Right renal cortex interstitium (tissue), 3 donors: ENCODE data around the gene SIRPA. TPM values are rescaled to one million over a fixed set of nuclear protein-coding genes. Genes with fewer than 3 reads are reported as not detected.

Source experiments
- DNase-seq, 3 donors: peaks; one replicate each; pipeline ENCODE4 v3.0.0-alpha.2; 2013; ENCODE audit warnings: low read depth in 3 of 3, low spot score in 2 of 3
- polyA plus RNA-seq, 3 donors: library from polyadenylated mRNA; unstranded; fragments of 120-200 nt; gene quantifications; one replicate each; pipeline ENCODE4 v1.2.1, GENCODE V29; 2013; ENCODE audit not compliant: insufficient read length in 3 of 3

The SIRPA gene
- polyA plus RNA-seq, 3 donors: 24.6 to 26.2 (median 25.7) TPM

GRCh38 chr20:1868856-1869255, 26.4 kb upstream of the SIRPA start:
- DNase-seq: no peak

GRCh38 chr20:1870323-1870722, 24.9 kb upstream of the SIRPA start:
- no peak for DNase-seq

- no peak for DNase-seq
These were observed 24.2 kb upstream of the SIRPA start for GRCh38 chr20:1870792-1871550.

GRCh38 chr20:1871807-1872458, 23.3 kb upstream of the SIRPA start:
- no peak for DNase-seq

- no peak for DNase-seq
These were observed 22.6 kb upstream of the SIRPA start for GRCh38 chr20:1872459-1873097.

GRCh38 chr20:1874450-1875182, 20.6 kb upstream of the SIRPA start:
- no peak for DNase-seq

GRCh38 chr20:1875183-1875554, 20.0 kb upstream of the SIRPA start:
- DNase-seq: no peak

- DNase-seq: no peak
These were observed 19.4 kb upstream of the SIRPA start for GRCh38 chr20:1875762-1876161.

GRCh38 chr20:1876217-1876921, 18.8 kb upstream of the SIRPA start:
- DNase-seq: no peak

- no peak for DNase-seq
These were observed 18.1 kb upstream of the SIRPA start for GRCh38 chr20:1876975-1877608.

- DNase-seq: no peak
These were observed 17.5 kb upstream of the SIRPA start for GRCh38 chr20:1877609-1878200.

GRCh38 chr20:1879369-1879768, 15.8 kb upstream of the SIRPA start:
- no peak for DNase-seq

GRCh38 chr20:1879934-1880333, 15.3 kb upstream of the SIRPA start:
- DNase-seq: no peak

GRCh38 chr20:1880529-1881239, 14.5 kb upstream of the SIRPA start:
- DNase-seq: no peak

GRCh38 chr20:1881240-1881835, 13.9 kb upstream of the SIRPA start:
- no peak for DNase-seq

- DNase-seq: no peak
These were observed 13.2 kb upstream of the SIRPA start for GRCh38 chr20:1882026-1882425.

- DNase-seq: no peak
These were observed 11.2 kb upstream of the SIRPA start for GRCh38 chr20:1883986-1884385.

- DNase-seq: no peak
These were observed 10.0 kb upstream of the SIRPA start for GRCh38 chr20:1885254-1885653.
